CD4-positive, alpha-beta T cell (primary cell): Measurements from ENCODE around the gene WDR89. TPM values are rescaled to one million over a fixed set of nuclear protein-coding genes. Genes with fewer than 3 reads are reported as not detected.

Experiments
- ATAC-seq: fragments of 200-7000 bp; cut with Tn5 transposase; one replicate; pipeline ENCODE4 v1.10.0; 2022; ENCODE audit warnings: mild to moderate bottlenecking; ENCODE audit not compliant: poor library complexity
- CTCF ChIA-PET: fragments of 350-600 bp; sonication (Branson Sonifier 250); formaldehyde crosslinking; loops from one replicate; lab custom pipeline; 2021; ENCODE audit warnings: antibody characterized with exemption, inconsistent platforms; lab: Charles Lee
- POLR2A ChIA-PET: fragments of 350-600 bp; sonication (Branson Sonifier 250); formaldehyde crosslinking; loops from one replicate; lab custom pipeline; 2021; ENCODE audit warnings: antibody characterized with exemption, inconsistent platforms; lab: Charles Lee
- DNase-seq, 14 experiments: peaks; one replicate each; pipeline ENCODE4 v3.0.0-alpha.2; 2013 to 2020; ENCODE audit warnings: mixed read lengths in 2 of 14
- H3K27ac ChIP-seq, 2 donors: one replicate each; pipeline versions ENCODE4 v1.5.1 to v1.7.0; 2013; ENCODE audit warnings: low read length in 2 of 2, low read depth in 1 of 2, mild to moderate bottlenecking in 1 of 2
- H3K27me3 ChIP-seq, 2 experiments: 1 replicate in 1 of 2; 2 replicates in 1 of 2; pipeline versions ENCODE4 v1.6.1 to v1.7.0; 2013; ENCODE audit warnings: low read length in 2 of 2, control low read depth in 1 of 2, mild to moderate bottlenecking in 1 of 2, moderate library complexity in 1 of 2; ENCODE audit not compliant: insufficient read depth in 2 of 2, control insufficient read depth in 1 of 2
- H3K36me3 ChIP-seq: one replicate; pipeline ENCODE4 v1.6.1; 2013; ENCODE audit warnings: low read length, control low read depth; ENCODE audit not compliant: insufficient read depth
- H3K4me1 ChIP-seq: one replicate; pipeline ENCODE4 v1.6.1; 2013; ENCODE audit warnings: low read length, control low read depth; ENCODE audit not compliant: insufficient read depth
- H3K4me3 ChIP-seq: one replicate; pipeline ENCODE4 v1.5.1; 2013; ENCODE audit warnings: mild to moderate bottlenecking, low read length, moderate library complexity
- H3K9me3 ChIP-seq, 2 experiments: 1 replicate in 1 of 2; 2 replicates in 1 of 2; pipeline versions ENCODE4 v1.6.1 to v1.7.0; 2013; ENCODE audit warnings: low read length in 2 of 2, mild to moderate bottlenecking in 2 of 2, control low read depth in 1 of 2, moderate library complexity in 1 of 2; ENCODE audit not compliant: control insufficient read depth in 1 of 2, insufficient read depth in 1 of 2
- H3K27ac Mint-ChIP-seq: one replicate; pipeline ENCODE4 v1.8.0; 2020; ENCODE audit warnings: mixed read lengths
- H3K27me3 Mint-ChIP-seq: one replicate; pipeline ENCODE4 v1.8.0; 2021; ENCODE audit warnings: mixed read lengths
- H3K36me3 Mint-ChIP-seq: one replicate; pipeline ENCODE4 v1.8.0; 2021; ENCODE audit warnings: low read depth, mixed read lengths
- H3K4me1 Mint-ChIP-seq: one replicate; pipeline ENCODE4 v1.8.0; 2021; ENCODE audit warnings: low read depth, mixed read lengths
- H3K4me3 Mint-ChIP-seq: one replicate; pipeline ENCODE4 v1.8.0; 2020; ENCODE audit warnings: mild to moderate bottlenecking, mixed read lengths
- H3K9me3 Mint-ChIP-seq: one replicate; pipeline ENCODE4 v1.8.0; 2020; ENCODE audit warnings: mixed read lengths
- intact Hi-C, 2 experiments: fragments of 100-400 bp; cut with DNase I in 1 of 2; cut with micrococcal nuclease in 1 of 2; formaldehyde crosslinking; loops; one replicate each; pipeline versions ENCODE4 v1.15.1 to v1.9.0; 2023 to 2025; cut with DNase I, micrococcal nuclease
- polyA plus RNA-seq, 2 donors: library from polyadenylated mRNA; unstranded; fragments of 120-200 nt; gene quantifications; one replicate each; pipeline ENCODE4 v1.2.1, GENCODE V29; 2013
- total RNA-seq, 174 experiments: library from RNA in 2 of 174; stranded (reverse) in 2 of 174; gene quantifications; one replicate each; pipeline ENCODE4 v1.2.3 and lab custom pipeline; 2021 to 2026
- TF ChIP-seq, protein P1 (sequence below): fragments of 200-600 bp; IDR thresholded peaks from one replicate; pipeline ENCODE4 v1.8.0; 2022; ENCODE audit warnings: antibody characterized with exemption, mild to moderate bottlenecking

WDR89 gene, protein sequence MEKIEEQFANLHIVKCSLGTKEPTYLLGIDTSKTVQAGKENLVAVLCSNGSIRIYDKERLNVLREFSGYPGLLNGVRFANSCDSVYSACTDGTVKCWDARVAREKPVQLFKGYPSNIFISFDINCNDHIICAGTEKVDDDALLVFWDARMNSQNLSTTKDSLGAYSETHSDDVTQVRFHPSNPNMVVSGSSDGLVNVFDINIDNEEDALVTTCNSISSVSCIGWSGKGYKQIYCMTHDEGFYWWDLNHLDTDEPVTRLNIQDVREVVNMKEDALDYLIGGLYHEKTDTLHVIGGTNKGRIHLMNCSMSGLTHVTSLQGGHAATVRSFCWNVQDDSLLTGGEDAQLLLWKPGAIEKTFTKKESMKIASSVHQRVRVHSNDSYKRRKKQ
- 10 to 100 TPM; 12.4 to 13.4 TPM for total RNA-seq
- 16.7 TPM for polyA plus RNA-seq (2013, experiment 1 of 2)
- polyA plus RNA-seq (2013, experiment 2 of 2): 18.5 TPM
- total RNA-seq (lab: John Stamatoyannopoulos, UW): 26.1 to 123 (median 60.7) reads per million in 172 experiments

GRCh38 chr14:63641473-63642228, at the start of gene WDR89:
TSS of gene WDR89 (minus strand) at chr14:63641871. CDS start at chr14:63599942, 41,929 bp downstream.
- H3K4me1 Mint-ChIP-seq: peaks cover 43% of the 10 kb centered on the region
- H3K27ac Mint-ChIP-seq: peak within 1 kb of the TSS; percentile 91
- no peaks in the 10 kb centered on the region for H3K27me3 Mint-ChIP-seq
- Histone ChIP-seq H3K36me3 (peaks cover 5% of the 10 kb centered on the region), H3K4me3 (peak within 1 kb of the TSS; percentile 96), H3K27ac (peak within 1 kb of the TSS; percentile 98 to 99), H3K27me3 (no peaks in the 10 kb centered on the region), H3K4me1 (peaks cover 27% of the 10 kb centered on the region), H3K9me3 (no peaks in the 10 kb centered on the region)
- CTCF ChIA-PET: interaction anchor here (0.7 to 2.7 kb wide), 10 partner anchors 8 to 130 kb away, joined by 3 to 15 read pairs (median 4); partner anchors contain the start of genes PPP2R5E and SGPP1
- intact Hi-C loops: loop anchor here (1.0 to 10.0 kb wide), 6 partner anchors 9 to 863 kb away; partner anchors contain the start of genes PPP2R5E (in 2 of the 2), ZBTB1 (in 2 of the 2), ZBTB25 (in 2 of the 2) and SYNE2 (in 1 of the 2)
- peak; percentile 83 for ATAC-seq
- POLR2A ChIA-PET: interaction anchor here (0.7 to 3.9 kb wide), 33 partner anchors 8 to 1947 kb away, joined by 3 to 268 read pairs (median 4); partner anchors contain the start of genes HIF1A, PPP2R5E, SGPP1 and ZBTB1
- peaks cover 3% of the 10 kb centered on the region for H3K9me3 Mint-ChIP-seq
- peak; percentile 90 to 99 (median 94) for DNase-seq
- peak within 1 kb of the TSS; percentile 91 for H3K4me3 Mint-ChIP-seq
- H3K36me3 Mint-ChIP-seq: peaks cover 39% of the 10 kb centered on the region
- TF ChIP-seq, protein P1, sequence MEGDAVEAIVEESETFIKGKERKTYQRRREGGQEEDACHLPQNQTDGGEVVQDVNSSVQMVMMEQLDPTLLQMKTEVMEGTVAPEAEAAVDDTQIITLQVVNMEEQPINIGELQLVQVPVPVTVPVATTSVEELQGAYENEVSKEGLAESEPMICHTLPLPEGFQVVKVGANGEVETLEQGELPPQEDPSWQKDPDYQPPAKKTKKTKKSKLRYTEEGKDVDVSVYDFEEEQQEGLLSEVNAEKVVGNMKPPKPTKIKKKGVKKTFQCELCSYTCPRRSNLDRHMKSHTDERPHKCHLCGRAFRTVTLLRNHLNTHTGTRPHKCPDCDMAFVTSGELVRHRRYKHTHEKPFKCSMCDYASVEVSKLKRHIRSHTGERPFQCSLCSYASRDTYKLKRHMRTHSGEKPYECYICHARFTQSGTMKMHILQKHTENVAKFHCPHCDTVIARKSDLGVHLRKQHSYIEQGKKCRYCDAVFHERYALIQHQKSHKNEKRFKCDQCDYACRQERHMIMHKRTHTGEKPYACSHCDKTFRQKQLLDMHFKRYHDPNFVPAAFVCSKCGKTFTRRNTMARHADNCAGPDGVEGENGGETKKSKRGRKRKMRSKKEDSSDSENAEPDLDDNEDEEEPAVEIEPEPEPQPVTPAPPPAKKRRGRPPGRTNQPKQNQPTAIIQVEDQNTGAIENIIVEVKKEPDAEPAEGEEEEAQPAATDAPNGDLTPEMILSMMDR: peak; percentile 47

DNA sequence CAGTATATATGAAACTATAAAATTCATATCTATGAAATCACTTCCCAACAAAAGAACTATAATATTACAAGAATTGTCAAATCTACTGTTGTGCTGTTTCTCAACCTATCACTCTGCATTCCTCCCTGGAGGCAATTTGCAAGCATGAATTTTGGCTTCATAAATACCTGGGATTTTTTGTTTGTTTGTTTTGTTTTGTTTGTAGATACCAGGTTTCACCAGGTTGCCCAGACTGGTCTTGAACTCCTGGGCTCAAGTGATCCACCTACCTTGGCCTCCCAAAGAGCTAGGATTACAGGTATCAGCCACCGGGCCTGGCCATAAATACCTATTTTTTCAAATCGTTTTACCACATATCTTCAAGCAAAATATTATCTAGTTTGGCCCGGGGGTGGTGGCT, 47.5 kb upstream of the WDR89 start:
- no peaks in the 10 kb centered on the region for H3K4me1 ChIP-seq
- ATAC-seq (no peak), DNase-seq (no peak)
- TF ChIP-seq, protein P1: no peak
- peaks cover 13% of the 10 kb centered on the region for H3K36me3 ChIP-seq
- no peak overlapping the region for H3K27ac ChIP-seq
- Mint-ChIP-seq H3K9me3 (no peaks in the 10 kb centered on the region), H3K27me3 (no peaks in the 10 kb centered on the region), H3K4me3 (no peak overlapping the region), H3K4me1 (peaks cover 6% of the 10 kb centered on the region), H3K27ac (no peak overlapping the region), H3K36me3 (peaks cover 42% of the 10 kb centered on the region)
- CTCF ChIA-PET: interaction anchor here (0.9 kb wide), 1 partner anchor 37 kb away, joined by 3 read pairs; no protein-coding TSS in a partner anchor
- H3K4me3 ChIP-seq: no peak overlapping the region
- POLR2A ChIA-PET: interaction anchor here (1.6 kb wide), 1 partner anchor 47 kb away, joined by 6 read pairs; the partner anchor contains the start of gene WDR89
- intact Hi-C loops: loop anchor here in 1 of 2 experiments (5.0 kb wide), 1 partner anchor 37 kb away; no protein-coding TSS in a partner anchor
- no peaks in the 10 kb centered on the region for H3K9me3 ChIP-seq
- H3K27me3 ChIP-seq: no peaks in the 10 kb centered on the region

DNA sequence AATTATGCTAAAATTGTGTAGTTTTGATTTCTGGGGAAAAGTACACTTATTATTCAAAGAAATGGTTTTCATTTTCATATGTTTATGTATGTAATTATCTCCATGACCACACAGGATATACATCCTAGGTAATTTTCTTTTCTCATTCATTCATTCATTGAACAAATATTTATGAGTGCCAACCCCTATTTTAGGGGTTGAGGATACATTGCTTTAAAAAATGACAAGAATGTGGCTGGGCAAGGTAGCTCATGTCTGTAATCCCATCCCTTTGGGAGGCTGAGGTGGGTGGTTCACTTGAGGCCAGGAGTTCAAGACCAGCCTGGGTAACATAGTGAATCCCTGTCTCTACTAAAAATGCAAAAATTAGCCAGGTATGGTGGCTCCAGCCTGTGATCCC, 45.3 kb upstream of the WDR89 start:
- H3K36me3 ChIP-seq: peaks cover 11% of the 10 kb centered on the region
- CTCF ChIA-PET: no interaction called here
- H3K36me3 Mint-ChIP-seq: peaks cover 38% of the 10 kb centered on the region
- H3K27ac Mint-ChIP-seq: no peak overlapping the region
- H3K4me1 ChIP-seq: no peaks in the 10 kb centered on the region
- H3K4me3 Mint-ChIP-seq: no peak overlapping the region
- H3K4me3 ChIP-seq: no peak overlapping the region
- DNase-seq: no peak
- no peaks in the 10 kb centered on the region for H3K27me3 ChIP-seq
- TF ChIP-seq, protein P1: no peak
- H3K9me3 ChIP-seq: no peaks in the 10 kb centered on the region
- no peak overlapping the region for H3K27ac ChIP-seq
- POLR2A ChIA-PET: interaction anchor here (1.2 kb wide), 1 partner anchor 37 kb away, joined by 4 read pairs; no protein-coding TSS in a partner anchor
- intact Hi-C loops: loop anchor here in 1 of 2 experiments (5.0 kb wide), 1 partner anchor 35 kb away; no protein-coding TSS in a partner anchor
- peaks cover 6% of the 10 kb centered on the region for H3K4me1 Mint-ChIP-seq
- H3K9me3 Mint-ChIP-seq: no peaks in the 10 kb centered on the region
- ATAC-seq: no peak
- H3K27me3 Mint-ChIP-seq: no peaks in the 10 kb centered on the region
